Osteoblast (primary cell): ENCODE measurements around the gene ESRRG. TPM values are rescaled to one million over a fixed set of nuclear protein-coding genes. Genes with fewer than 3 reads are reported as not detected.

Source experiments
- DNase-seq: peaks from one replicate; pipeline ENCODE4 v3.0.0; 2011; ENCODE audit warnings: low spot score, mixed read lengths; ENCODE audit not compliant: insufficient read length; ENCODE audit errors: missing footprints
- H2AFZ ChIP-seq: 2 replicates; pipeline ENCODE4 v1.6.0; 2011; ENCODE audit warnings: mild to moderate bottlenecking, low read length
- H3K27ac ChIP-seq: 2 replicates; pipeline ENCODE4 v1.5.1; 2011; ENCODE audit warnings: mild to moderate bottlenecking, low read depth, low read length, moderate library complexity
- H3K27me3 ChIP-seq: 2 replicates; pipeline ENCODE4 v1.6.0; 2012; ENCODE audit warnings: mild to moderate bottlenecking, control low read depth, inconsistent platforms, low read length, moderate library complexity; ENCODE audit not compliant: insufficient read depth
- H3K36me3 ChIP-seq: 2 replicates; pipeline ENCODE4 v1.5.1; 2011; ENCODE audit warnings: mild to moderate bottlenecking, low read length, control low read depth, moderate library complexity; ENCODE audit not compliant: insufficient read depth
- H3K4me1 ChIP-seq: 2 replicates; pipeline ENCODE4 v1.5.1; 2011; ENCODE audit warnings: mild to moderate bottlenecking, low read length, control low read depth, moderate library complexity; ENCODE audit not compliant: insufficient read depth
- H3K4me2 ChIP-seq: 2 replicates; pipeline ENCODE4 v1.6.0; 2011; ENCODE audit warnings: mild to moderate bottlenecking, low read length; ENCODE audit not compliant: insufficient read depth
- H3K4me3 ChIP-seq: fragments of 200-600 bp; sonication (generic); 3 replicates; pipeline ENCODE4 v1.5.1; 2012; ENCODE audit warnings: mild to moderate bottlenecking, low read length, inconsistent platforms; ENCODE audit not compliant: insufficient read depth
- H3K79me2 ChIP-seq: 2 replicates; pipeline ENCODE4 v1.6.0; 2012; ENCODE audit warnings: mild to moderate bottlenecking, low read length, control low read depth, inconsistent platforms; ENCODE audit not compliant: insufficient read depth
- H3K9me3 ChIP-seq: 2 replicates; pipeline ENCODE4 v1.5.1; 2011; ENCODE audit warnings: low read depth, low read length, control low read depth
- H4K20me1 ChIP-seq: 2 replicates; pipeline ENCODE4 v1.6.0; 2012; ENCODE audit warnings: mild to moderate bottlenecking, low read length, control low read depth; ENCODE audit not compliant: insufficient read depth
- total RNA-seq: library from RNA; depleted of rRNA; stranded (reverse); fragments of >200 nt; gene quantifications from 2 replicates; pipeline ENCODE4 v1.2.3, GENCODE V29; 2012
- TF ChIP-seq, protein P1 (sequence below): IDR thresholded peaks from 2 replicates; pipeline ENCODE4 v1.5.1; 2011; ENCODE audit warnings: mild to moderate bottlenecking, low read depth, low read length, moderate library complexity; ENCODE audit errors: extremely low read depth

ESRRG gene
- total RNA-seq, 1 donor = not detected

DNA sequence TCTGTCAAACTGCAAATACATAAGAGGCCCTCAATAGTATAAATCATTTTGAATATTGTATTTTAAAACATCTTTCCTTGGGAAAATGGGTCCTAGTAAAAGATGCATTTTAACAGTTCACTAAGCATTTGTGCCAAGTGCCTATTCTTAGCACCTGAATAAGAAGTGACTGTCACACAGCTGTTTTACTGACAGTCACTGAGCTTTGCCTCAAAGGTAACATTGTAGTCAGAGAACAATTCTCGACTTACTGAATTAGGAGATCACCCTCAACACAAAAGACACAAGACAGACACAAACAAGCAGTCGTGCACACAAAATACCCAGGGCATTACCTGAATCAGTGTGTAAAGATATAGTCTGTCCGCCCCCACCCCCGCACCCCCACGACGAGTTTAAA lies 408 bp downstream of the ESRRG start:
- H3K36me3 ChIP-seq = no peaks in the 10 kb centered on the region
- H3K9me3 ChIP-seq = no peaks in the 10 kb centered on the region
- TF ChIP-seq, protein P1, sequence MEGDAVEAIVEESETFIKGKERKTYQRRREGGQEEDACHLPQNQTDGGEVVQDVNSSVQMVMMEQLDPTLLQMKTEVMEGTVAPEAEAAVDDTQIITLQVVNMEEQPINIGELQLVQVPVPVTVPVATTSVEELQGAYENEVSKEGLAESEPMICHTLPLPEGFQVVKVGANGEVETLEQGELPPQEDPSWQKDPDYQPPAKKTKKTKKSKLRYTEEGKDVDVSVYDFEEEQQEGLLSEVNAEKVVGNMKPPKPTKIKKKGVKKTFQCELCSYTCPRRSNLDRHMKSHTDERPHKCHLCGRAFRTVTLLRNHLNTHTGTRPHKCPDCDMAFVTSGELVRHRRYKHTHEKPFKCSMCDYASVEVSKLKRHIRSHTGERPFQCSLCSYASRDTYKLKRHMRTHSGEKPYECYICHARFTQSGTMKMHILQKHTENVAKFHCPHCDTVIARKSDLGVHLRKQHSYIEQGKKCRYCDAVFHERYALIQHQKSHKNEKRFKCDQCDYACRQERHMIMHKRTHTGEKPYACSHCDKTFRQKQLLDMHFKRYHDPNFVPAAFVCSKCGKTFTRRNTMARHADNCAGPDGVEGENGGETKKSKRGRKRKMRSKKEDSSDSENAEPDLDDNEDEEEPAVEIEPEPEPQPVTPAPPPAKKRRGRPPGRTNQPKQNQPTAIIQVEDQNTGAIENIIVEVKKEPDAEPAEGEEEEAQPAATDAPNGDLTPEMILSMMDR = no peak
- peak overlapping the region; percentile 62 for H3K4me2 ChIP-seq
- peak overlapping the region; percentile 44 for H2AFZ ChIP-seq
- peak overlapping the region; percentile 51 for H3K4me3 ChIP-seq
- no peaks in the 10 kb centered on the region for H3K4me1 ChIP-seq
- no peaks in the 10 kb centered on the region for H3K27me3 ChIP-seq
- H3K79me2 ChIP-seq = no peaks in the 10 kb centered on the region
- no peak for DNase-seq
- no peaks in the 10 kb centered on the region for H4K20me1 ChIP-seq
- H3K27ac ChIP-seq = no peak overlapping the region

- Histone ChIP-seq H3K27me3 (no peaks in the 10 kb centered on the region), H3K4me1 (no peaks in the 10 kb centered on the region), H3K4me2 (no peak overlapping the region), H3K4me3 (no peak overlapping the region), H2AFZ (no peak overlapping the region), H3K9me3 (no peaks in the 10 kb centered on the region), H4K20me1 (no peaks in the 10 kb centered on the region), H3K36me3 (no peaks in the 10 kb centered on the region), H3K79me2 (no peaks in the 10 kb centered on the region), H3K27ac (no peak overlapping the region)
- TF ChIP-seq, protein P1 = no peak
- DNase-seq = no peak
These were observed 1.4 kb downstream of the ESRRG start for GRCh38 chr1:216721863-216722262.

DNA sequence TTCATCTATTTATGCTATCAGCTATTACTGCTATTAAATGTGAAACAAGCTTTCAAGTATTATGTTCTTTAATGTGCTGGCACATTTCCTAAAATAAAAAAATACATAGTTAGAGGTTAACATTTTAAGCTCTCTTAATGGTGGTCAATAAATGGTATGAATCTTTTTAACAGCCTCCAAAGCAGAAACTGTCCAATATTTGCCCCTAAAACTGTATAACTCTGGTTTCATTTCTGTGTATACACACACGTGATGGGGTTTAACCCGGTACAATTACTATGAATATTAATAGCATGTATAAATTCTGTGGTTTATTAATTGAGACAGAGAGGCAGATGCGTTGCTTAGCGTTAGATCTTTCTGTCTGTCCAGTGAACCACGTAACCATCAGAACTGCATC lies 2.2 kb downstream of the ESRRG start:
- Histone ChIP-seq H3K27me3 (no peaks in the 10 kb centered on the region), H3K4me2 (no peak overlapping the region), H3K79me2 (no peaks in the 10 kb centered on the region), H3K36me3 (no peaks in the 10 kb centered on the region), H3K27ac (no peak overlapping the region), H2AFZ (no peak overlapping the region), H4K20me1 (no peaks in the 10 kb centered on the region), H3K9me3 (no peaks in the 10 kb centered on the region), H3K4me3 (no peak overlapping the region), H3K4me1 (no peaks in the 10 kb centered on the region)
- DNase-seq = peak; percentile 26
- TF ChIP-seq, protein P1 = no peak

- Histone ChIP-seq H3K79me2 (no peaks in the 10 kb centered on the region), H3K4me3 (no peak overlapping the region), H3K27ac (no peak overlapping the region), H2AFZ (no peak overlapping the region), H4K20me1 (no peaks in the 10 kb centered on the region), H3K9me3 (no peaks in the 10 kb centered on the region), H3K4me1 (no peaks in the 10 kb centered on the region), H3K36me3 (no peaks in the 10 kb centered on the region), H3K27me3 (no peaks in the 10 kb centered on the region), H3K4me2 (no peak overlapping the region)
- no peak for DNase-seq
- TF ChIP-seq, protein P1 = no peak
These were observed 11.5 kb downstream of the ESRRG start for GRCh38 chr1:216711712-216712111.
